ENCODE results near the gene CASK. TPM values are rescaled to one million over a fixed set of nuclear protein-coding genes. Genes with fewer than 3 reads are reported as not detected.

CASK gene
- total RNA-seq, 1 experiment from 2014 or later = 54.6 TPM

- TF ChIP-seq TEAD1 (CRISPR knock-in tag; IDR thresholded peaks at IDR 0.05) = no peak
- TF ChIP-seq ARID4B (CRISPR knock-in tag; IDR thresholded peaks at IDR 0.05; ENCODE audit: borderline replicate concordance) = no peak
- TF ChIP-seq PREB (CRISPR knock-in tag; IDR thresholded peaks at IDR 0.05; ENCODE audit: borderline replicate concordance) = no peak
- TF ChIP-seq KAT7 (CRISPR knock-in tag; IDR thresholded peaks at IDR 0.05; ENCODE audit: borderline replicate concordance) = no peak
- no peak for TF ChIP-seq NFATC4 (CRISPR knock-in tag; IDR thresholded peaks at IDR 0.05)
- no peak for TF ChIP-seq E2F4 (CRISPR knock-in tag; IDR thresholded peaks at IDR 0.05; ENCODE audit: borderline replicate concordance, low read depth)
- no peak for TF ChIP-seq NR3C1 (CRISPR knock-in tag; conservative IDR thresholded peaks at IDR 0.05; ENCODE audit: low read depth)
- TF ChIP-seq NFYB (CRISPR knock-in tag; conservative IDR thresholded peaks at IDR 0.05; ENCODE audit: low read depth) = no peak
These were observed 250.7 kb downstream of the CASK start (continued) for GRCh38 chrX:41672643-41673042.

- Mint-ChIP-seq H3K9me3 (no peaks in the 10 kb centered on the region), H3K4me1 (peaks cover 23% of the 10 kb centered on the region), H3K36me3 (no peaks in the 10 kb centered on the region), H3K4me3 (no peak overlapping the region), H3K27me3 (ENCODE audit: low read depth) (no peaks in the 10 kb centered on the region), H3K27ac (no peak overlapping the region)
- ChIA-PET CTCF (no interaction called here), POLR2A (no interaction called here)
- ATAC-seq = no peak
- no peak for DNase-seq (ENCODE audit: low spot score)
- TF ChIP-seq ZNF281 (CRISPR knock-in tag; IDR thresholded peaks at IDR 0.05) (no peak), ZNF263 (CRISPR knock-in tag; IDR thresholded peaks at IDR 0.05; ENCODE audit: low read depth) (no peak), GRHL2 (CRISPR knock-in tag; IDR thresholded peaks at IDR 0.05; ENCODE audit: insufficient replicate concordance, severe bottlenecking) (no peak), NR2C2 (CRISPR knock-in tag; IDR thresholded peaks at IDR 0.05) (no peak), ZNF232 (CRISPR knock-in tag; IDR thresholded peaks at IDR 0.05) (no peak), ZSCAN18 (CRISPR knock-in tag; IDR thresholded peaks at IDR 0.05) (no peak), ZNF532 (CRISPR knock-in tag; IDR thresholded peaks at IDR 0.05; ENCODE audit: borderline replicate concordance) (no peak), CREM (CRISPR knock-in tag; IDR thresholded peaks at IDR 0.05) (no peak), RELA (CRISPR knock-in tag; IDR thresholded peaks at IDR 0.05; ENCODE audit: borderline replicate concordance) (no peak), FOXK1 (CRISPR knock-in tag; IDR thresholded peaks at IDR 0.05) (no peak), TEAD1 (CRISPR knock-in tag; IDR thresholded peaks at IDR 0.05) (no peak), USF1 (CRISPR knock-in tag; IDR thresholded peaks at IDR 0.05) (no peak), MYBL2 (CRISPR knock-in tag; IDR thresholded peaks at IDR 0.05) (no peak)
These were observed 252.3 kb downstream of the CASK start for GRCh38 chrX:41671082-41671481.

Data from WTC11 (cell line).